IPS-NIHi7 (cell line): ENCODE results near the gene CSPG5.

ENCODE experiments used
- DNase-seq: peaks from one replicate; pipeline ENCODE4 v3.0.0; 2012; ENCODE audit warnings: mixed read lengths; ENCODE audit errors: extremely low spot score

CSPG5 gene

DNA sequence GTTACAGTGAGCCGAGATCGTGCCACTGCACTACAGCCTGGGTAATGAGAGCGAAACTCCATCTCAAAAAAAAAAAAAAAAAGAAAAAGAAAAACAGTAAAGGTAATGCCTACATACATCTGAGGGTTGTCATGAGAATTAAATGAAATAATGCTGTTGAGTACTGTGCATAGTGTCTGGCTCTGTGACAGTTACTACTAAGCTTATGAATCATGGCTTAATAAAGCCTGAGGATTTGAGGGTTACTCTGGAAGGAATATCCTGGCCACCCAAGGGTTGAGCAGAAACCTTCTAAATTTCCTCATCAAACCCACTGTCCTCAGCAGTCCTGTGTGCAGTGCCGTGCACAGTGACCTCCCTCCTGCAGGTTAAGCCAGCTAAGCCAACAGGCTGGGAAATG is 38.4 kb downstream of the CSPG5 start:
- DNase-seq = no peak

DNA sequence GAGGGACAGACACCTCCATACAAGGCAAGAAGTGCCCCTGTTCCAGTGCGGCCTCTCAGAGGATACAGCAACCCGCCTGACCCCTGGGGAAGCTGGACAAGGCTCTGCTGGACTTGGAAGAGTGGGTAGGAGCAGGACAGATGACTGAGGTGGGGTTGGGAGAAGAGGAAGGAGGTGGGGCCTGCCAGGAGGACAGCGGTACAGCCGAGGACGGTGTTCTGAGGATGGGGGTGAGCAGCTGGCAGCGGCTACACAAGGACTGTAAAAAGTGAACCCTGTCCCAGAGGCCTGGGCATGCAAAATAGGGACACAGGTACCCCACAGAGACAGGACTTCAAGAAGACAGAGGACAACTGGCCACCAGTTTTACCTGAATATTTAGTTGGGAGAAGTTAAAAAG is 41.7 kb downstream of the CSPG5 start:
- DNase-seq = no peak

- no peak for DNase-seq
Measured at GRCh38 chr3:47536221-47536891, 42.3 kb downstream of the CSPG5 start.

GRCh38 chr3:47533996-47534454 is 44.6 kb downstream of the CSPG5 start:
- DNase-seq = no peak

- DNase-seq = no peak
Measured at GRCh38 chr3:47533481-47533880, 45.2 kb downstream of the CSPG5 start.

DNA sequence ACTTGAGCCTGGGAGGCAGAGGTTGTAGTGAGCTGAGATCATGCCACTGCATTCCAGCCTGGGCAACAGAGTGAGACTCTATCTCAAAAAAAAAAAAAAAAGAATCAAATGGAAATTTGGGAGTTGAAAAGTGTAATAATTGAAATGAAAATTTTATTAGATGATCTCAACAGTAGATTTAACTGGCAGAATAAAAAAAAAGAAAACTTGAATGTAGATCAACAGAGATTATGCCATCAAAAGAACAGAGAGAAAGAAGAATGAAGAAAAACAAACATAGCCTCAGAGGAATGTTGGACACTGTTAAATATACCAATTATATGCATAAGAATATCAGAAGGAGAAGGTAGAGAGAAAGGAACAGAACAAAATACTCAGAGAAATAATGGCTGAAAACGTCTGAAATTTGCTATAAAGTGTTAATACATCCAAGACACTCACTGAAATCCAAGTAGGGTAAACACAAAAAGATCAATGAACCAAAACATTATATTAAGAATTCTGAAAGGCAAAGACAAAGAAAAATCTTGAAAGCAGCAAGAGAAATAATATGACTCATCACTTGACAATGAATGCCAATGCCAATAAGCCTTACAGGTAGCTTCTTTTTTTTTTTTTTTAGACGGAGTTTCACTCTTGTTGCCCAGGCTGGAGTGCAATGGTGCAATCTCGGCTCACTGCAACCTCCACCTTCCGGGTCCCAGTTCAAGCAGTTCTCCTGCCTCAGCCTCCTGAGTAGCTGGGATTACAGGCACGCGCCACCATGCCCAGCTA is 50.5 kb downstream of the CSPG5 start:
- DNase-seq = no peak

- no peak for DNase-seq
Measured at GRCh38 chr3:47525617-47526016, 53.0 kb downstream of the CSPG5 start.

DNA sequence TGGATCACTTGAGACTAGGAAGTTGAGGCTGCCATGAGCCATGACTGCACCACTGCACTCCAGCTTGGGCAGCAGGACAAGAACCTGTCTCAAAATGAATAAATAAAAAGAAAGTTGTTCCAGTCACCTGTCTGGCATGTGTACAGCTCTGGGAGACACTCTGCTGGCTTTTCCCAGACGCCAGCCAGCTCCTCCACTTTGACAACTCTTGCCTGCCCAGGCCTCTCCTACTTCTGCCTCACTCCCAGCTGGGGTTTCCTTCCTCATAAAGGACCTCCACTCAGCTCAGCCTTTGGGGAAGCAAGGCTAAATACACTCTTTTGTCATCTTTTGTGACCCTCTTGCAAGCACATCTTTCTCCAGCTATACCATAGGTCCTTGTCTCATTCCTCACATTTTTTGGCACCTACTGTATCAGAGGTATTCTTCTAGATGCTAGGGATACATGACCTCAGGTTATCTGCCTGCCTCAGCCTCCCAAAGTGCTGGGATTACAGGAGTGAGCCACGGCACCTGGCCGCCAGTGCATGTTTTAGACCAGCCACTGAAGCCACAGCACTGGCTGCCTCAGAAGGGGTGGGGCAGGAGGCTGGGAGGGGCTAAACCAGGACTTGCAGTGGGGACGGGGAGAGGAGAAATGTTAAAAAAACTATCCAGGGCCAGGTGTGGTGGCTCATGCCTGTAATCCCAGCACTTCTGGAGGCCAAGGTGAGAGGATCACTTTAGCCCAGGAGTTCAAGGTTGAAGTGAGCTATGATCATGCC is 55.2 kb downstream of the CSPG5 start:
- no peak for DNase-seq

GRCh38 chr3:47522082-47522987 is 56.3 kb downstream of the CSPG5 start:
- DNase-seq = peak; percentile 87

- DNase-seq = no peak
Measured at GRCh38 chr3:47520756-47521155, 57.9 kb downstream of the CSPG5 start.

DNA sequence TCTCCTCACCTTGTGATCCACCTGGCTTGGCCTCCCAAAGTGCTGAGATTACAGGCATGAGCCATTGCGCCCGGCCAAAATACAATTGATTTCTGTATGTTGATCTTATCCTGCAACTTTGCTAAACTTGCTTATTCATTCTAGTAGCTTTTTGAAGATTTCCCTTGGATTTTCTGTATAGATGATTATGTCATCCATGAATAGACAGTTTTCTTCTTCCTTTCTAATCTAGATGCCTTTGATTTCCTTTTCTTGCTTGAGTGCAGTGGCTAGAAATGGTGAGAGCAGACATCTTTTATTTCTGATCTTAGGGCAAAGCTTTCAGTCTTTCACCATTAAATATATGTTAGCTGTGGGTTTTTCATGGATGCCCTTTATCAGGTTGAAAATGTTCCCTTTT is 60.7 kb downstream of the CSPG5 start:
- DNase-seq = no peak

DNA sequence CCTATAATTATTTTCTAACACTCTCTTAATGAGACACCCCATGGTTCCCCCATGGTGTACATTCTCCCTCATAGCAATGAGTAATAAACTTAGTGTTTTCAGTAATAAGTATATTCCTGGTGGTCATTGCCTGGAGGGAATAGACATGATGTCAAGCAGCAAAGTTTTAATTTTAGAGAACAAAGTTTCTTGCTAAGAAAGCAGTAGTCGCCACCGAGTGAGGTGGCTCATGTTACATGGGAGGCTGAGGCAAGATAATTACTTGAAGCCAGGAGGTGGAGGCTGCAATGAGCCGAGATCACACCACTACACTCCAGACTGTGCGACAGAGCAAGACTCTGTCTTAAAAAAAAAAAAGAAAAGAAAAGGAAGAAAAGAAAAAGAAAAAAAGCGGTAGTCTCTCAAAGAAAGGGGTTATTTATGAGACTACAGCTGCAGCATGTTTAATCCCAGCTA is 62.8 kb downstream of the CSPG5 start:
- no peak for DNase-seq

GRCh38 chr3:47515100-47515499 is 63.6 kb downstream of the CSPG5 start:
- no peak for DNase-seq

GRCh38 chr3:47513125-47513929 is 65.3 kb downstream of the CSPG5 start, which contains the start of gene ELP6:
Gene ELP6 (minus strand): TSS chr3:47513712. CDS start chr3:47513590, 122 bp downstream.
- DNase-seq = peak; percentile 98

GRCh38 chr3:47512416-47513124 is 66.1 kb downstream of the CSPG5 start:
- DNase-seq = no peak
